IPS DF 19.7 (cell line): Measurements from ENCODE around the gene SPEM3.

ENCODE experiments used
- DNase-seq: peaks from one replicate; pipeline ENCODE4 v3.0.0-alpha.2; 2013; ENCODE audit warnings: low read depth, low spot score

The SPEM3 gene

GRCh38 chr17:7428557-7428956 lies at the start of gene SPEM3:
Gene SPEM3 (plus strand): TSS chr17:7428857. CDS start chr17:7428903, 46 bp downstream.
- no peak for DNase-seq

GRCh38 chr17:7379134-7379533 lies 49.5 kb upstream of the SPEM3 start:
- DNase-seq: no peak

- no peak for DNase-seq
Measured at GRCh38 chr17:7380321-7380720, 48.3 kb upstream of the SPEM3 start.

- DNase-seq: no peak
Measured at GRCh38 chr17:7380855-7381683, 47.6 kb upstream of the SPEM3 start, which contains the start of gene TNK1. Gene TNK1 (plus strand): TSS chr17:7381089. CDS start chr17:7382927, 1,838 bp downstream.

GRCh38 chr17:7382901-7383300 lies 45.8 kb upstream of the SPEM3 start:
- no peak for DNase-seq

- DNase-seq: no peak
Measured at GRCh38 chr17:7383371-7383741, 45.3 kb upstream of the SPEM3 start.

GRCh38 chr17:7383742-7384488 lies 44.7 kb upstream of the SPEM3 start:
- DNase-seq: no peak

GRCh38 chr17:7384489-7385081 lies 44.1 kb upstream of the SPEM3 start:
- DNase-seq: no peak

- no peak for DNase-seq
Measured at GRCh38 chr17:7388856-7389255, 39.8 kb upstream of the SPEM3 start.

- DNase-seq: no peak
Measured at GRCh38 chr17:7389924-7390910, 38.4 kb upstream of the SPEM3 start.

- no peak for DNase-seq
Measured at GRCh38 chr17:7391307-7391706, 37.4 kb upstream of the SPEM3 start.

GRCh38 chr17:7392696-7393612 lies 35.7 kb upstream of the SPEM3 start:
- no peak for DNase-seq

- DNase-seq: no peak
Measured at GRCh38 chr17:7393613-7394451, 34.8 kb upstream of the SPEM3 start.

- DNase-seq: no peak
Measured at GRCh38 chr17:7394452-7395191, 34.0 kb upstream of the SPEM3 start, which contains the start of gene PLSCR3. Gene PLSCR3 (minus strand): TSS chr17:7394525. CDS start chr17:7394110, 415 bp downstream.

GRCh38 chr17:7396147-7396546 lies 32.5 kb upstream of the SPEM3 start:
- no peak for DNase-seq

GRCh38 chr17:7398612-7399011 lies 30.0 kb upstream of the SPEM3 start:
- no peak for DNase-seq

GRCh38 chr17:7403043-7403726 lies 25.5 kb upstream of the SPEM3 start:
- no peak for DNase-seq

GRCh38 chr17:7403727-7403976 lies 25.0 kb upstream of the SPEM3 start:
- DNase-seq: no peak
